ENCODE measurements around the gene SLC5A9. TPM values are rescaled to one million over a fixed set of nuclear protein-coding genes. Genes with fewer than 3 reads are reported as not detected.

Gene SLC5A9
- total and polyA plus RNA-seq, 2 of the 4 experiments (the other 2 are of a cell fraction): not detected

- Histone ChIP-seq H3K4me2 (ENCODE audit: low read depth, low read length) (no peak overlapping the region), H3K79me1 (ENCODE audit: low read depth in 1 of 2, low read length in 2 of 2) (no peaks in the 10 kb centered on the region), H3K27ac (ENCODE audit: insufficient read depth, low read length) (no peak overlapping the region), H3K9me3 (ENCODE audit: control insufficient read depth, insufficient read depth, low read length) (no peaks in the 10 kb centered on the region), H4K5ac (ENCODE audit: low read depth, low read length) (no peak overlapping the region), H3K9me1 (ENCODE audit: insufficient read depth, low read length) (no peaks in the 10 kb centered on the region), H2BK15ac (ENCODE audit: low read depth, low read length) (no peak overlapping the region), H2AK9ac (replicated peaks; ENCODE audit: low read depth, low read length, poor library complexity) (no peak overlapping the region), H2BK120ac (ENCODE audit: low read depth, low read length) (no peak overlapping the region), H4K91ac (ENCODE audit: insufficient read depth, low read depth, low read length) (no peak overlapping the region), H4K20me1 (ENCODE audit: insufficient read depth, low read length) (no peaks in the 10 kb centered on the region), H3K4me3 (ENCODE audit: insufficient read depth, low read depth, low read length) (no peak overlapping the region), H3K56ac (ENCODE audit: extremely low read depth, insufficient read depth, low read length) (no peak overlapping the region), H2AFZ (replicated peaks; ENCODE audit: low read length, poor library complexity) (no peak overlapping the region), H3K4me1 (ENCODE audit: control insufficient read depth, insufficient read depth, low read length) (no peaks in the 10 kb centered on the region), H3K18ac (ENCODE audit: low read depth, low read length) (no peak overlapping the region), H3K36me3 (ENCODE audit: control insufficient read depth, insufficient read depth, low read length) (no peaks in the 10 kb centered on the region), H2BK5ac (ENCODE audit: low read depth, low read length, poor library complexity, severe bottlenecking) (no peak overlapping the region), H2BK20ac (ENCODE audit: low read depth, low read length) (no peak overlapping the region), H3K9ac (ENCODE audit: low read depth, low read length) (no peak overlapping the region), H2AK5ac (ENCODE audit: low read depth, low read length) (no peak overlapping the region), H3K27me3 (ENCODE audit: control insufficient read depth, insufficient read depth, low read length) (no peaks in the 10 kb centered on the region; the same call in 1 of the 2 replicates), H4K8ac (ENCODE audit: low read depth in 2 of 2, low read length in 2 of 2) (no peak overlapping the region), H3K14ac (replicated peaks; ENCODE audit: low read depth, low read length) (no peak overlapping the region), H3K4ac (ENCODE audit: low read depth, low read length) (no peak overlapping the region), H3K23ac (ENCODE audit: low read depth, low read length) (no peak overlapping the region)
- no peak for DNase-seq
- intact Hi-C loops (cut with micrococcal nuclease) (no loop called here), in situ Hi-C loops (cut with MboI; ENCODE audit: low sequenced_read_pairs) (no loop called here), dilution Hi-C loops (cut with HindIII; ENCODE audit: low sequenced_read_pairs, unreplicated experiment) (no loop called here)
- WGBS, 2 experiments (ENCODE audit: extremely low coverage in 2 of 2, insufficient read length in 1 of 2): 72% methylated on average over 6 of the region's 12 CpGs; no CpG with 5 or more reads in 1 of the 2 experiments
- ChIA-PET CTCF (no interaction called here), POLR2A (ENCODE audit: unreplicated experiment) (no interaction called here)
- no TSS peak for BruUV-seq (replicated peaks)
- TF ChIP-seq SMC3 (IDR thresholded peaks at IDR 0.05; ENCODE audit: low read depth, low read length) (no peak), CHD1 (IDR thresholded peaks at IDR 0.05; ENCODE audit: low read depth, low read length) (no peak)
- TF ChIP-seq, protein P1, sequence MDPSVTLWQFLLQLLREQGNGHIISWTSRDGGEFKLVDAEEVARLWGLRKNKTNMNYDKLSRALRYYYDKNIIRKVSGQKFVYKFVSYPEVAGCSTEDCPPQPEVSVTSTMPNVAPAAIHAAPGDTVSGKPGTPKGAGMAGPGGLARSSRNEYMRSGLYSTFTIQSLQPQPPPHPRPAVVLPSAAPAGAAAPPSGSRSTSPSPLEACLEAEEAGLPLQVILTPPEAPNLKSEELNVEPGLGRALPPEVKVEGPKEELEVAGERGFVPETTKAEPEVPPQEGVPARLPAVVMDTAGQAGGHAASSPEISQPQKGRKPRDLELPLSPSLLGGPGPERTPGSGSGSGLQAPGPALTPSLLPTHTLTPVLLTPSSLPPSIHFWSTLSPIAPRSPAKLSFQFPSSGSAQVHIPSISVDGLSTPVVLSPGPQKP (IDR thresholded peaks at IDR 0.05; ENCODE audit: borderline replicate concordance, low read depth, low read length): no peak
- no peak for ATAC-seq (ENCODE audit: low read depth)
Measured at GRCh38 chr1:48233666-48234485, 11.4 kb downstream of the SLC5A9 start.
